Endodermal cell (in vitro differentiated cells): ENCODE results near the gene LYRM2. TPM values are rescaled to one million over a fixed set of nuclear protein-coding genes. Genes with fewer than 3 reads are reported as not detected.
A peak's percentile ranks its signal among the peaks of the same experiment; 100 is the strongest.

Source experiments
- DNase-seq: peaks from one replicate; pipeline ENCODE4 v3.0.0-alpha.2; 2017
- H3K27ac ChIP-seq: 2 replicates; pipeline ENCODE4 v1.5.1; 2013; ENCODE audit warnings: mild to moderate bottlenecking, low read depth, low read length, moderate library complexity
- H3K27me3 ChIP-seq: 2 replicates; pipeline ENCODE4 v1.6.1; 2013; ENCODE audit warnings: mild to moderate bottlenecking, low read length, moderate library complexity; ENCODE audit not compliant: insufficient read depth, control insufficient read depth, poor library complexity, severe bottlenecking
- H3K36me3 ChIP-seq: 2 replicates; pipeline ENCODE4 v1.7.0; 2013; ENCODE audit warnings: mild to moderate bottlenecking, low read length, moderate library complexity; ENCODE audit not compliant: control insufficient read depth, insufficient read depth
- H3K4me1 ChIP-seq: one replicate; pipeline ENCODE4 v1.7.0; 2013; ENCODE audit warnings: low read length; ENCODE audit not compliant: control insufficient read depth, insufficient read depth
- H3K4me3 ChIP-seq: 2 replicates; pipeline ENCODE4 v1.5.1; 2013; ENCODE audit warnings: mild to moderate bottlenecking, low read length, moderate library complexity
- H3K9ac ChIP-seq: 2 replicates; pipeline ENCODE4 v1.6.1; 2013; ENCODE audit warnings: mild to moderate bottlenecking, low read length, moderate library complexity; ENCODE audit not compliant: poor library complexity, severe bottlenecking; ENCODE audit errors: extremely low read depth
- H3K9me3 ChIP-seq: 2 replicates; pipeline ENCODE4 v1.6.1; 2013; ENCODE audit warnings: mild to moderate bottlenecking, low read length, moderate library complexity; ENCODE audit not compliant: control insufficient read depth
- H3K27ac Mint-ChIP-seq: 2 replicates; pipeline ENCODE4 v1.8.0; 2020; ENCODE audit warnings: mixed read lengths
- H3K27me3 Mint-ChIP-seq: 2 replicates; pipeline ENCODE4 v1.8.0; 2021; ENCODE audit warnings: mild to moderate bottlenecking, mixed read lengths; ENCODE audit not compliant: insufficient read depth
- H3K36me3 Mint-ChIP-seq: 2 replicates; pipeline ENCODE4 v1.8.0; 2020; ENCODE audit warnings: low read depth, mixed read lengths
- H3K4me1 Mint-ChIP-seq: 2 replicates; pipeline ENCODE4 v1.8.0; 2020; ENCODE audit warnings: mixed read lengths
- H3K4me3 Mint-ChIP-seq: 2 replicates; pipeline ENCODE4 v1.8.0; 2020; ENCODE audit warnings: mild to moderate bottlenecking, moderate library complexity, mixed read lengths
- H3K9me3 Mint-ChIP-seq: 2 replicates; pipeline ENCODE4 v1.8.0; 2020; ENCODE audit warnings: mild to moderate bottlenecking, mixed read lengths
- whole genome bisulfite sequencing, 2 experiments: methylation state at CpG; one replicate each; pipeline versions ENCODE4 v1.1.5 to v1.1.7; 2013; ENCODE audit warnings: missing lambda C conversion rate in 2 of 2, mixed read lengths in 1 of 2; ENCODE audit not compliant: insufficient coverage in 1 of 2, insufficient read length in 1 of 2; 5-methylcytosine and 5-hydroxymethylcytosine counted together
- total RNA-seq, 2 donors: library from RNA; stranded (reverse); fragmentation: NEBNext Ultra II Directional in 1 of 2; extraction: Animal tissue kit (Norgen Biotek cat#: 25700) in 1 of 2; gene quantifications; 2 replicates in 1 of 2; 3 replicates in 1 of 2; pipeline ENCODE4 v1.2.1, GENCODE V29; 2021
- TF ChIP-seq, protein P1 (sequence below): fragments of 200-600 bp; sonication (generic); conservative IDR thresholded peaks from 2 replicates; pipeline ENCODE4 v1.5.0; 2021; ENCODE audit warnings: antibody characterized with exemption, mild to moderate bottlenecking

The LYRM2 gene
- total RNA-seq, 2 donors from 2014 or later: 20.4 to 21.9 TPM

DNA sequence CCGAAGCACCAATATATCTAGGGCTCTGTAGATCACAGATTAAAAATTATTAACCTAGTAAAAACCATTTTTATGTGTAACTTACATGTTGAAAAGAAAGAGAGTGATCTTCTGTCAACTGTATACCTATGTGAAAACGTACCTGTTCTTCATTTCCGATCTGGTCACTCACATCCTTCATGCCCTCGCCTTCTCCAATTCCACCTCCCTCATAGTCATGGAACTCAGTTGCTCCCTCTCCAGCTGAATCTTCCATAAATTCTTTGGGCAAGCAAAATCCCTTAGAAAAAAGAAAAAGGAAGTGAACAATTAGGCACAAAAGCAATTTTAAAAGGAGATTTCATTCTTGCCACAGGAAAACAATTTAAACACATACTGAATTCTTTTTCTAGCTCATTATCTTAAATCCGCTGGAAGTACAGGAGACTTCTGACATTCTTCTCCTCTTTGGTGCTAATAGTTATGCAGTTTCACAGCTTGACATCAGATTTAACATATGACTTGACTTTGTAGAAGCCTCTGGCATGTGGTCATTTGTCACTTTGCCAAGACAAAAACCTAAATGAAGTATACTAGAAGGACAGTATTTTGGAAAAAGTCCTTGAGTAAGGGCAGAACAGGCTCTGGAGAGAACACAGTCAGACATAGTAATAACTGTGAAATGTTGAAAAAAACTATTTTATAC, 29.5 kb upstream of the LYRM2 start:
- peak overlapping the region; percentile 9 for H3K27ac ChIP-seq
- DNase-seq: no peak
- H3K4me1 ChIP-seq: peaks cover 5% of the 10 kb centered on the region
- no peak overlapping the region for H3K4me3 Mint-ChIP-seq
- no peak overlapping the region for H3K9ac ChIP-seq
- H3K9me3 ChIP-seq: no peaks in the 10 kb centered on the region
- H3K36me3 Mint-ChIP-seq: peaks cover 82% of the 10 kb centered on the region
- peaks cover 93% of the 10 kb centered on the region for H3K36me3 ChIP-seq
- H3K27me3 ChIP-seq: no peaks in the 10 kb centered on the region
- WGBS, 2 experiments: 31 to 72% methylated on average over 1 to 5 of the region's 5 CpGs
- TF ChIP-seq, protein P1, sequence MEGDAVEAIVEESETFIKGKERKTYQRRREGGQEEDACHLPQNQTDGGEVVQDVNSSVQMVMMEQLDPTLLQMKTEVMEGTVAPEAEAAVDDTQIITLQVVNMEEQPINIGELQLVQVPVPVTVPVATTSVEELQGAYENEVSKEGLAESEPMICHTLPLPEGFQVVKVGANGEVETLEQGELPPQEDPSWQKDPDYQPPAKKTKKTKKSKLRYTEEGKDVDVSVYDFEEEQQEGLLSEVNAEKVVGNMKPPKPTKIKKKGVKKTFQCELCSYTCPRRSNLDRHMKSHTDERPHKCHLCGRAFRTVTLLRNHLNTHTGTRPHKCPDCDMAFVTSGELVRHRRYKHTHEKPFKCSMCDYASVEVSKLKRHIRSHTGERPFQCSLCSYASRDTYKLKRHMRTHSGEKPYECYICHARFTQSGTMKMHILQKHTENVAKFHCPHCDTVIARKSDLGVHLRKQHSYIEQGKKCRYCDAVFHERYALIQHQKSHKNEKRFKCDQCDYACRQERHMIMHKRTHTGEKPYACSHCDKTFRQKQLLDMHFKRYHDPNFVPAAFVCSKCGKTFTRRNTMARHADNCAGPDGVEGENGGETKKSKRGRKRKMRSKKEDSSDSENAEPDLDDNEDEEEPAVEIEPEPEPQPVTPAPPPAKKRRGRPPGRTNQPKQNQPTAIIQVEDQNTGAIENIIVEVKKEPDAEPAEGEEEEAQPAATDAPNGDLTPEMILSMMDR: no peak
- no peak overlapping the region for H3K4me3 ChIP-seq
- no peaks in the 10 kb centered on the region for H3K27me3 Mint-ChIP-seq
- H3K27ac Mint-ChIP-seq: peak overlapping the region; percentile 32
- peaks cover 24% of the 10 kb centered on the region for H3K4me1 Mint-ChIP-seq
- no peaks in the 10 kb centered on the region for H3K9me3 Mint-ChIP-seq

GRCh38 chr6:89662659-89663223, 24.2 kb upstream of the LYRM2 start:
- no peaks in the 10 kb centered on the region for H3K27me3 ChIP-seq
- DNase-seq: no peak
- no peaks in the 10 kb centered on the region for H3K9me3 ChIP-seq
- H3K4me3 Mint-ChIP-seq: no peak overlapping the region
- H3K9ac ChIP-seq: no peak overlapping the region
- WGBS, 2 experiments: 94% methylated on average over 4 of the region's 4 CpGs; no CpG with 5 or more reads in 1 of the 2 experiments
- H3K27ac ChIP-seq: no peak overlapping the region
- no peaks in the 10 kb centered on the region for H3K4me1 Mint-ChIP-seq
- H3K9me3 Mint-ChIP-seq: no peaks in the 10 kb centered on the region
- TF ChIP-seq, protein P1: no peak
- H3K27me3 Mint-ChIP-seq: no peaks in the 10 kb centered on the region
- peak overlapping the region; percentile 25 for H3K27ac Mint-ChIP-seq
- H3K36me3 ChIP-seq: peaks cover 94% of the 10 kb centered on the region
- peaks cover 85% of the 10 kb centered on the region for H3K36me3 Mint-ChIP-seq
- no peak overlapping the region for H3K4me3 ChIP-seq
- H3K4me1 ChIP-seq: no peaks in the 10 kb centered on the region

GRCh38 chr6:89661559-89661958, 23.0 kb upstream of the LYRM2 start:
- Histone ChIP-seq H3K9ac (no peak overlapping the region), H3K4me1 (no peaks in the 10 kb centered on the region), H3K36me3 (peaks cover 94% of the 10 kb centered on the region), H3K27ac (no peak overlapping the region), H3K27me3 (no peaks in the 10 kb centered on the region), H3K9me3 (no peaks in the 10 kb centered on the region), H3K4me3 (no peak overlapping the region)
- Mint-ChIP-seq H3K27me3 (no peaks in the 10 kb centered on the region), H3K27ac (peak overlapping the region; percentile 10), H3K9me3 (no peaks in the 10 kb centered on the region), H3K4me3 (no peak overlapping the region), H3K4me1 (no peaks in the 10 kb centered on the region), H3K36me3 (peaks cover 86% of the 10 kb centered on the region)
- TF ChIP-seq, protein P1: no peak
- no peak for DNase-seq
- 98 to 100% methylated on average over 1 of the region's 1 CpG for WGBS, 2 experiments
